ENCODE measurements around the gene TMTC1.

Gene TMTC1

DNA sequence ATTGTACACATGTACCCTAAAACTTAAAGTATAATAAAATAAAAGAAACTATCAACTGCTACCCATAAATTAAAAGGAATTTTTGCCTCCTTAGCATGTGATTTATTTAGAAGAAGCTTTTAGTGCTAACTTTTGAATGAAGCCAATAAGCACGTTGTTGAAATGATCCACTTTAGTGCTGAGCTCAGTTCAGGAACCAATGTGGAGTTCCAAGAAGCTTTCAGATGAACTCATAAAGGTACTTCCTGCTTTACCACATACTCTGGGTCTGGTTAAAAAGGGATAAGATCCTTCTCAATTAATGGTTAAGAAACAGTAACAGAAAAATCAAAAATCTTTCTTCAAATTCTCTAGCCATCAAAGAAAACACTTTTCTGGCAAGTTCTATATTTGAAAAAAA lies 39.4 kb downstream of the TMTC1 start:
- no peak for ATAC-seq
- no peak for TF ChIP-seq ESRRG (CRISPR knock-in tag; IDR thresholded peaks at IDR 0.05)
- no peak for TF ChIP-seq BACH2 (CRISPR knock-in tag; IDR thresholded peaks at IDR 0.05; ENCODE audit: borderline replicate concordance)
- no peak for TF ChIP-seq ZFP3 (CRISPR knock-in tag; IDR thresholded peaks at IDR 0.05)
- no peak for TF ChIP-seq ZC3H10 (CRISPR knock-in tag; IDR thresholded peaks at IDR 0.05)
- TF ChIP-seq GLIS3 (CRISPR knock-in tag; IDR thresholded peaks at IDR 0.05), result no peak
- no peak for TF ChIP-seq PPARA (CRISPR knock-in tag; IDR thresholded peaks at IDR 0.05; ENCODE audit: borderline replicate concordance)
- TF ChIP-seq OSR1 (CRISPR knock-in tag; IDR thresholded peaks at IDR 0.05), result no peak
- TF ChIP-seq RARB (CRISPR knock-in tag; IDR thresholded peaks at IDR 0.05), result no peak
- no peak for TF ChIP-seq ISL1 (CRISPR knock-in tag; IDR thresholded peaks at IDR 0.05)
- no peak for TF ChIP-seq ZFP30 (CRISPR knock-in tag; IDR thresholded peaks at IDR 0.05)

GRCh38 chr12:29743801-29744200 lies 39.9 kb downstream of the TMTC1 start:
- no peak for ATAC-seq

DNA sequence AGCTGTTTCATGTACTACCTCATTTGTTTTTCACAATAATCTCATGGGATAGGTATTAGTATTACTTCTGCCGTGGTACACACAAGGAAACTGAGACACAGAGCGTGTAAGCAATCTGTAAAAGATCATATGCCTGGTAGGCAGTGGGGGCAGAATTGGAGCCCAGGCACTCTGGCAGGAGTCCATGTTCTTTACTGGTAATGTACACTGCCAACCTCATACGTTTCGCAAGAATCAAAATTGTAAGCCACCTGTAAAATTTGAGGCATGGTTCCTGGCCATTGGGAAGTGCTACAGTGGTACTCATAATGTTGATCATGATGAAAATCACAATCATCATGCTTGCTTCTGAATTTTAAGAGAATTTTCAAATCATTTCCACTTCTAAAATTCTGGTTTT lies 40.7 kb downstream of the TMTC1 start:
- no peak for ATAC-seq
- TF ChIP-seq PPARA (CRISPR knock-in tag; IDR thresholded peaks at IDR 0.05; ENCODE audit: borderline replicate concordance), result no peak
- no peak for TF ChIP-seq SNAI2 (CRISPR knock-in tag; IDR thresholded peaks at IDR 0.05)
- TF ChIP-seq POU6F1 (CRISPR knock-in tag; IDR thresholded peaks at IDR 0.05; ENCODE audit: borderline replicate concordance, low read depth), result no peak
- no peak for TF ChIP-seq ZNF8 (CRISPR knock-in tag; IDR thresholded peaks at IDR 0.05)
- TF ChIP-seq BACH2 (CRISPR knock-in tag; IDR thresholded peaks at IDR 0.05; ENCODE audit: borderline replicate concordance), result no peak
- TF ChIP-seq ZFP30 (CRISPR knock-in tag; IDR thresholded peaks at IDR 0.05), result no peak
- no peak for TF ChIP-seq ZNF70 (CRISPR knock-in tag; IDR thresholded peaks at IDR 0.05)

More at GRCh38 chr12:29743801-29744200, 39.9 kb downstream of the TMTC1 start:
- TF ChIP-seq ZNF70 (CRISPR knock-in tag; IDR thresholded peaks at IDR 0.05), result no peak
- no peak for TF ChIP-seq ZNF565 (CRISPR knock-in tag; conservative IDR thresholded peaks at IDR 0.05; ENCODE audit: low read depth)
- TF ChIP-seq BACH2 (CRISPR knock-in tag; IDR thresholded peaks at IDR 0.05; ENCODE audit: borderline replicate concordance), result no peak
- no peak for TF ChIP-seq PPARA (CRISPR knock-in tag; IDR thresholded peaks at IDR 0.05; ENCODE audit: borderline replicate concordance)
- no peak for TF ChIP-seq ESRRG (CRISPR knock-in tag; IDR thresholded peaks at IDR 0.05)
- TF ChIP-seq, protein P1, sequence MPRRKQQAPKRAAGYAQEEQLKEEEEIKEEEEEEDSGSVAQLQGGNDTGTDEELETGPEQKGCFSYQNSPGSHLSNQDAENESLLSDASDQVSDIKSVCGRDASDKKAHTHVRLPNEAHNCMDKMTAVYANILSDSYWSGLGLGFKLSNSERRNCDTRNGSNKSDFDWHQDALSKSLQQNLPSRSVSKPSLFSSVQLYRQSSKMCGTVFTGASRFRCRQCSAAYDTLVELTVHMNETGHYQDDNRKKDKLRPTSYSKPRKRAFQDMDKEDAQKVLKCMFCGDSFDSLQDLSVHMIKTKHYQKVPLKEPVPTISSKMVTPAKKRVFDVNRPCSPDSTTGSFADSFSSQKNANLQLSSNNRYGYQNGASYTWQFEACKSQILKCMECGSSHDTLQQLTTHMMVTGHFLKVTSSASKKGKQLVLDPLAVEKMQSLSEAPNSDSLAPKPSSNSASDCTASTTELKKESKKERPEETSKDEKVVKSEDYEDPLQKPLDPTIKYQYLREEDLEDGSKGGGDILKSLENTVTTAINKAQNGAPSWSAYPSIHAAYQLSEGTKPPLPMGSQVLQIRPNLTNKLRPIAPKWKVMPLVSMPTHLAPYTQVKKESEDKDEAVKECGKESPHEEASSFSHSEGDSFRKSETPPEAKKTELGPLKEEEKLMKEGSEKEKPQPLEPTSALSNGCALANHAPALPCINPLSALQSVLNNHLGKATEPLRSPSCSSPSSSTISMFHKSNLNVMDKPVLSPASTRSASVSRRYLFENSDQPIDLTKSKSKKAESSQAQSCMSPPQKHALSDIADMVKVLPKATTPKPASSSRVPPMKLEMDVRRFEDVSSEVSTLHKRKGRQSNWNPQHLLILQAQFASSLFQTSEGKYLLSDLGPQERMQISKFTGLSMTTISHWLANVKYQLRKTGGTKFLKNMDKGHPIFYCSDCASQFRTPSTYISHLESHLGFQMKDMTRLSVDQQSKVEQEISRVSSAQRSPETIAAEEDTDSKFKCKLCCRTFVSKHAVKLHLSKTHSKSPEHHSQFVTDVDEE (CRISPR knock-in tag; IDR thresholded peaks at IDR 0.05), result no peak
- TF ChIP-seq ISL1 (CRISPR knock-in tag; IDR thresholded peaks at IDR 0.05), result no peak
- TF ChIP-seq ARNTL (CRISPR knock-in tag; IDR thresholded peaks at IDR 0.05; ENCODE audit: borderline replicate concordance, low read depth), result no peak
- no peak for TF ChIP-seq CREB5 (CRISPR knock-in tag; IDR thresholded peaks at IDR 0.05; ENCODE audit: low read depth)
- no peak for TF ChIP-seq ZFP30 (CRISPR knock-in tag; IDR thresholded peaks at IDR 0.05)
- TF ChIP-seq ZFP3 (CRISPR knock-in tag; IDR thresholded peaks at IDR 0.05), result no peak
- TF ChIP-seq TOX (CRISPR knock-in tag; IDR thresholded peaks at IDR 0.05; ENCODE audit: borderline replicate concordance), result no peak
- TF ChIP-seq RARB (CRISPR knock-in tag; IDR thresholded peaks at IDR 0.05), result no peak
- TF ChIP-seq ZNF8 (CRISPR knock-in tag; IDR thresholded peaks at IDR 0.05), result no peak
- no peak for TF ChIP-seq OSR1 (CRISPR knock-in tag; IDR thresholded peaks at IDR 0.05)
- TF ChIP-seq, protein P2, sequence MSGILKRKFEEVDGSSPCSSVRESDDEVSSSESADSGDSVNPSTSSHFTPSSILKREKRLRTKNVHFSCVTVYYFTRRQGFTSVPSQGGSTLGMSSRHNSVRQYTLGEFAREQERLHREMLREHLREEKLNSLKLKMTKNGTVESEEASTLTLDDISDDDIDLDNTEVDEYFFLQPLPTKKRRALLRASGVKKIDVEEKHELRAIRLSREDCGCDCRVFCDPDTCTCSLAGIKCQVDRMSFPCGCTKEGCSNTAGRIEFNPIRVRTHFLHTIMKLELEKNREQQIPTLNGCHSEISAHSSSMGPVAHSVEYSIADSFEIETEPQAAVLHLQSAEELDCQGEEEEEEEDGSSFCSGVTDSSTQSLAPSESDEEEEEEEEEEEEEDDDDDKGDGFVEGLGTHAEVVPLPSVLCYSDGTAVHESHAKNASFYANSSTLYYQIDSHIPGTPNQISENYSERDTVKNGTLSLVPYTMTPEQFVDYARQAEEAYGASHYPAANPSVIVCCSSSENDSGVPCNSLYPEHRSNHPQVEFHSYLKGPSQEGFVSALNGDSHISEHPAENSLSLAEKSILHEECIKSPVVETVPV (CRISPR knock-in tag; IDR thresholded peaks at IDR 0.05), result no peak
- no peak for TF ChIP-seq GLIS3 (CRISPR knock-in tag; IDR thresholded peaks at IDR 0.05)
- TF ChIP-seq TCF4 (CRISPR knock-in tag; IDR thresholded peaks at IDR 0.05; ENCODE audit: borderline replicate concordance), result no peak
- no peak for TF ChIP-seq POU6F1 (CRISPR knock-in tag; IDR thresholded peaks at IDR 0.05; ENCODE audit: borderline replicate concordance, low read depth)
